OCI-LY1 (cell line): ENCODE data around the gene DYNC2H1.

ENCODE experiments used
- H2AFZ ChIP-seq: fragments of 200-600 bp; sonication (generic), shearing (Covaris generic); 2 replicates; pipeline ENCODE4 v1.6.0; 2014; ENCODE audit warnings: antibody characterized with exemption, mild to moderate bottlenecking, low read length
- H3F3A ChIP-seq: fragments of 200-600 bp; sonication (generic), shearing (Covaris generic); 2 replicates; pipeline ENCODE4 v1.6.0; 2014; ENCODE audit warnings: mild to moderate bottlenecking, antibody characterized with exemption, low read length, moderate library complexity; ENCODE audit not compliant: insufficient read depth
- H3K27ac ChIP-seq: fragments of 200-600 bp; sonication (generic); 2 replicates; pipeline ENCODE4 v1.5.1; 2014; ENCODE audit warnings: low read length, mixed run types, mild to moderate bottlenecking, low read depth; ENCODE audit not compliant: poor library complexity, severe bottlenecking
- H3K27me3 ChIP-seq: fragments of 200-600 bp; sonication (generic); 2 replicates; pipeline ENCODE4 v1.6.0; 2014; ENCODE audit warnings: antibody characterized with exemption, mild to moderate bottlenecking, low read length, moderate library complexity; ENCODE audit not compliant: insufficient read depth
- H3K36me3 ChIP-seq: fragments of 200-600 bp; sonication (generic); 2 replicates; pipeline ENCODE4 v1.6.1; 2014; ENCODE audit warnings: mild to moderate bottlenecking, antibody characterized with exemption, low read length, moderate library complexity, mixed read lengths; ENCODE audit not compliant: insufficient read depth
- H3K4me1 ChIP-seq: fragments of 200-600 bp; sonication (generic); 2 replicates; pipeline ENCODE4 v1.5.1; 2014; ENCODE audit warnings: mild to moderate bottlenecking, low read length, moderate library complexity; ENCODE audit not compliant: insufficient read depth, severe bottlenecking
- H3K4me2 ChIP-seq: fragments of 200-600 bp; sonication (generic), shearing (Covaris generic); 2 replicates; pipeline ENCODE4 v1.6.1; 2014; ENCODE audit warnings: low read length
- H3K4me3 ChIP-seq: fragments of 200-600 bp; sonication (generic); 2 replicates; pipeline ENCODE4 v1.5.1; 2014; ENCODE audit warnings: low read length, low read depth, mild to moderate bottlenecking, mixed read lengths; ENCODE audit not compliant: poor library complexity, severe bottlenecking
- H3K79me2 ChIP-seq: fragments of 200-600 bp; shearing (Covaris generic); 2 replicates; pipeline ENCODE4 v1.6.1; 2016; ENCODE audit warnings: mixed run types, low read length, mixed read lengths; ENCODE audit not compliant: insufficient read depth
- H3K9ac ChIP-seq: fragments of 200-600 bp; sonication (generic), shearing (Covaris generic); 2 replicates; pipeline ENCODE4 v1.6.1; 2014; ENCODE audit warnings: mild to moderate bottlenecking, low read length, mixed read lengths
- H3K9me2 ChIP-seq: fragments of 200-600 bp; sonication (generic), shearing (Covaris generic); 2 replicates; pipeline ENCODE4 v1.6.1; 2014; ENCODE audit warnings: low read depth, mild to moderate bottlenecking, low read length, mixed read lengths
- H3K9me3 ChIP-seq: fragments of 200-600 bp; shearing (Covaris generic); 2 replicates; pipeline ENCODE4 v1.6.1; 2014; ENCODE audit warnings: low read length, mixed read lengths
- H4K20me1 ChIP-seq: fragments of 200-600 bp; sonication (generic), shearing (Covaris generic); 2 replicates; pipeline ENCODE4 v1.6.0; 2016; ENCODE audit warnings: mild to moderate bottlenecking, low read length; ENCODE audit not compliant: insufficient read depth
- CTCF ChIP-seq: fragments of 200-600 bp; sonication (generic), shearing (Covaris generic); IDR thresholded peaks from 2 replicates; pipeline ENCODE4 v1.5.1; 2017; ENCODE audit warnings: mild to moderate bottlenecking, antibody characterized with exemption, low read length, moderate library complexity, mixed read lengths
- EZH2 ChIP-seq: fragments of 200-600 bp; sonication (generic), shearing (Covaris generic); IDR thresholded peaks from 2 replicates; pipeline ENCODE4 v1.8.0; 2017; ENCODE audit warnings: borderline replicate concordance, mixed run types, mild to moderate bottlenecking, antibody characterized with exemption, low read length, moderate library complexity, mixed read lengths

Gene DYNC2H1

DNA sequence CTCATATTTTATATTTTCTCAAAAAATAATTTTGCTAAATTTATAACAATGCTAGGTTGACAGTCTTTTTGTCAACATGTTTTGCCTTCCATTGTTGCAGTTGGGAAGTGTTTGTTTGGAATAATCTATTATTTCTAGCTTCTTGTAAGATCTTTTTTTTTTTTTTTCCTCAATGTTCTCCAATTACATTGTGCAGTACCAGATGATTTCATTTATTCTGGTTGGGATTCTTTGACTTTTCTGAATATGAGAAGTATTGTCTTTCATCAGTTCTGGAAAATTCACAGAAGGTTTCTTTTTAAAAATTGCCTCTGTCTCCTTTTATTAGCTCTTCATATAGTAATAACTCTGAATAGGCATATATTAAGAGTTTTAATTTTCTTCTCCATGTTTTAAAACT lies 245.4 kb downstream of the DYNC2H1 start:
- H3K36me3 ChIP-seq: no peaks in the 10 kb centered on the region
- no peak overlapping the region for H3K9ac ChIP-seq
- no peaks in the 10 kb centered on the region for H3K79me2 ChIP-seq
- no peaks in the 10 kb centered on the region for H4K20me1 ChIP-seq
- no peak overlapping the region for H3K4me3 ChIP-seq
- no peak overlapping the region for H2AFZ ChIP-seq
- H3K27ac ChIP-seq: no peak overlapping the region
- H3K27me3 ChIP-seq: no peaks in the 10 kb centered on the region
- H3K9me2 ChIP-seq: no peaks in the 10 kb centered on the region
- no peaks in the 10 kb centered on the region for H3K4me1 ChIP-seq
- TF ChIP-seq EZH2 (no peak), CTCF (no peak)
- H3K4me2 ChIP-seq: no peak overlapping the region
- no peaks in the 10 kb centered on the region for H3K9me3 ChIP-seq
- no peaks in the 10 kb centered on the region for H3F3A ChIP-seq

DNA sequence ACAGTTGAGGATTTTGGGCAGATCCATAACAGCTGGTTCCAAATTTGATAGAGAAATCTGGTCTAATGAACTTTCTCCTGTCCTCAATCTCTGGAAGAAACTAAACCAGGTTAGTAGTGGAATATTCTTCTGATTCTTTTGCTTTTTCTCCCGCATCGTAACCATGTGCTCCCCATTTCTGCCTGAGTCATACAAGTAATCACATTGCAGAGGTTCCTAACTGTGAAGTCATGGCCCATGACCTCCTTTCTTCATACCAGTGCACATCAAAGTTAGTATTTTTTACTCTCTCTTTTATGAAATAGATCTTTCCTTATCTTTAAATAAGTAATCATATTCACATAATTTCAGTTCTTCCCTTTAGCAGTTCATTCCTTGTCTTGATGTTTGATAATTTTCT lies 249.0 kb downstream of the DYNC2H1 start:
- Histone ChIP-seq H3K9ac (no peak overlapping the region), H3K9me2 (no peaks in the 10 kb centered on the region), H3K36me3 (no peaks in the 10 kb centered on the region), H3K4me1 (no peaks in the 10 kb centered on the region), H3F3A (no peaks in the 10 kb centered on the region), H3K27me3 (no peaks in the 10 kb centered on the region), H3K27ac (no peak overlapping the region), H3K79me2 (no peaks in the 10 kb centered on the region), H2AFZ (no peak overlapping the region), H4K20me1 (no peaks in the 10 kb centered on the region), H3K4me2 (no peak overlapping the region), H3K9me3 (no peaks in the 10 kb centered on the region), H3K4me3 (no peak overlapping the region)
- TF ChIP-seq EZH2 (no peak), CTCF (no peak)

DNA sequence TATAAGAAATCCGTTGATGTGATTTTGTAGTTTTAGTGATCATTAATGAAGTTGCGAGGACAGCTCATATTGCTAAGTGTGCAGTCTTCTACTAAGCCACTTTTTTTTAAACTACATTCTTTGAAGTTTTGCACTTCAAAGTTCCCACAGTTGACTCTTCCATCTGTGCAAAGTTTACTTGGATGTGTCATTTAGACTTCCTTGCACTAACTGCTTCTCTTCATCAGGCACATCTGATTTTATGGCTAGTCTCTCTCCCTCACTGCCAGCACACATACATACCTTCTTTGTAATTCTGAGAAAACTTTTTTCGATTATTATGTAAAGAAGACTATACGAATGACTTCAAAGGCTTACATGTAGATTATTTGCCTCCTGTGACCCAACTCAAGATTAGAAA lies 250.0 kb downstream of the DYNC2H1 start:
- H3K9ac ChIP-seq: no peak overlapping the region

More for the DNA sequence above, 250.0 kb downstream of the DYNC2H1 start:
- H3K27ac ChIP-seq: no peak overlapping the region
- H4K20me1 ChIP-seq: no peaks in the 10 kb centered on the region
- H2AFZ ChIP-seq: no peak overlapping the region
- no peaks in the 10 kb centered on the region for H3K9me2 ChIP-seq
- no peaks in the 10 kb centered on the region for H3F3A ChIP-seq
- no peaks in the 10 kb centered on the region for H3K4me1 ChIP-seq
- no peaks in the 10 kb centered on the region for H3K79me2 ChIP-seq
- TF ChIP-seq CTCF (no peak), EZH2 (no peak)
- H3K36me3 ChIP-seq: no peaks in the 10 kb centered on the region
- no peak overlapping the region for H3K4me2 ChIP-seq
- H3K4me3 ChIP-seq: no peak overlapping the region
- H3K27me3 ChIP-seq: no peaks in the 10 kb centered on the region
- no peaks in the 10 kb centered on the region for H3K9me3 ChIP-seq
